Measurements from ENCODE around the gene OR5AC2.

OR5AC2 gene

GRCh38 chr3:98086873-98087272 is at the start of gene OR5AC2:
Gene OR5AC2 (plus strand): TSS chr3:98087173. CDS start chr3:98087173, 0 bp downstream.
- DNase-seq: no peak

- DNase-seq: no peak
These were observed 48.7 kb upstream of the OR5AC2 start for GRCh38 chr3:98038286-98038685.

DNA sequence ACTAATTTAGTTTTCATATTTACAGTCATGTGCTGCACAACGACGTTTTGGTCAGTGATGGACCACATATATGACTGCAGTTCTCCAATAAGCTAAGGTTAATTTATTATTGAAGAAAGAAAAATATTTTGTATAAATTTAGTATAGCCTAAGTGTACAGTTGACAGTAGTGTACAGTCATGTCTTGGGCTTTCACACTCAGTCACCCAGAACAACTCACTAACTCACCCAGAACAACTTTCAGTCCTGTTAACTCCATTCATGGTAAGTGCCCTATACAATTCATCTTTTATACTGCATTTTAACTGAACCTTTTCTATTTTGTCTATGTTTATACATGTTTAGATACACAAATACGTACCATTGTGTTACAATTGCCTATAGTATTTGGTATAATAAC is 48.1 kb upstream of the OR5AC2 start:
- no peak for DNase-seq

GRCh38 chr3:98039322-98040024 is 47.5 kb upstream of the OR5AC2 start:
- no peak for DNase-seq

- no peak for DNase-seq
These were observed 45.6 kb upstream of the OR5AC2 start for GRCh38 chr3:98041350-98041749.

- DNase-seq: no peak
These were observed 38.4 kb upstream of the OR5AC2 start for GRCh38 chr3:98048586-98048985.

- DNase-seq: no peak
These were observed 37.7 kb upstream of the OR5AC2 start for GRCh38 chr3:98049271-98049670.

- no peak for DNase-seq
These were observed 30.9 kb upstream of the OR5AC2 start for GRCh38 chr3:98056035-98056434.

DNA sequence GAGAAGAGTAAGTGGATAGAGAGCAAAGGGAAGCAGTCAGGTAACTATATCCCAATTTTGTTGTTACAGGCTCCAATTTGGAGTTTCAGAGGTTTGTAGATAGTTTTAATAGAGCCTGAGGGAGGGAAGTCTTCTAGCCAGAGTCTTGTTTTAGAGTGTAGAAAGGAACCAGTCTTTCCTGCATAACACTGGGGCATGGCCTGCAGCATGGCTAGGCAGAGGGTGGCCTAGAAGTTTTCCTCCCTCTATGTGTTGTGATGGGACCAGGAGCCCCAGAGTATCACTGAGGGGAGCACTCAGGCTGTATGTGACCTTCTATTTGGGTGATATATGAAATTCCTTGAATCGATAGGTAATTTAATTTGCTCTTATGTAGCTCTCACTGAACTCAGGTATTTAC is 29.3 kb upstream of the OR5AC2 start:
- DNase-seq: no peak

GRCh38 chr3:98058244-98058960 is 28.6 kb upstream of the OR5AC2 start:
- DNase-seq: no peak

- no peak for DNase-seq
These were observed 18.1 kb upstream of the OR5AC2 start for GRCh38 chr3:98068824-98069223.

GRCh38 chr3:98070840-98071239 is 16.1 kb upstream of the OR5AC2 start:
- no peak for DNase-seq

DNA sequence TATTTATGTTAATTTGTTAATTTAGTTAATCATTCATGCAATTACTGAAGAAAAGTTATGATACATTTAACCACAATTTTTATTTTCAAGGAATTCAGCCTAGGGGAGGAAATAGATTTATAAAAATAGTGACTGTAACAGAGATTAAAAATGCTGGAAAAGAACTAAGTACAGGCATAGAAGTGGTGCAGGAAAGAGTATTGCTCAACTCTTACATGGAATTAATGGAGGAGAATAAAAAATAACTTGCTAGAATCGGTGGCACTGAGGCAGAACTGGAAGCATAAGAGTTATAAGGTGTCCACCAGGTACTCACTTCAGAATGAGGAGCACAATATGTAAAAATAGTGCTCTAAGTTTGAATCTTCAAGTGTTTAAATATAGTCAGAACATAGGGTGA is 13.5 kb upstream of the OR5AC2 start:
- no peak for DNase-seq

- no peak for DNase-seq
These were observed 8.9 kb downstream of the OR5AC2 start for GRCh38 chr3:98095882-98096281.

- no peak for DNase-seq
These were observed 12.9 kb downstream of the OR5AC2 start for GRCh38 chr3:98099848-98100247.

DNA sequence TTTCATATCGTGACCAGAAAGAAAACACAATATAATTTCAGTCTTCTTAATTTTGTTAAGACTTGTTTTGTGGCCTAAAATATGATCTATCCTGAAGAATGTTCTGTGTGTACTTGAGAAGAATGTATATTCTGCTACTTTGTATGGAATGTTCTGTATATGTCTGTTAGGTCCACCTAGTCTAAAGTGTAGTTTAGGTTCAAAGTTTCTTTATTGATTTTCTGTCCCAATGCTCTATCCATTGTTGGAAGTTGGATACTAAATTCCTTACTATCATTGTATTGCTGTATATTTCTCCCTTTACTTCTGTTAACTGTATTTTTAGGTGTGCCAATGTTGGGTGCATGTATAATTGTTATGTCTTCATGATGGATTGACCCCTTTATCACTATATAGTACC is 21.2 kb downstream of the OR5AC2 start:
- no peak for DNase-seq

GRCh38 chr3:98109807-98110549 is 23.0 kb downstream of the OR5AC2 start:
- DNase-seq: no peak

DNA sequence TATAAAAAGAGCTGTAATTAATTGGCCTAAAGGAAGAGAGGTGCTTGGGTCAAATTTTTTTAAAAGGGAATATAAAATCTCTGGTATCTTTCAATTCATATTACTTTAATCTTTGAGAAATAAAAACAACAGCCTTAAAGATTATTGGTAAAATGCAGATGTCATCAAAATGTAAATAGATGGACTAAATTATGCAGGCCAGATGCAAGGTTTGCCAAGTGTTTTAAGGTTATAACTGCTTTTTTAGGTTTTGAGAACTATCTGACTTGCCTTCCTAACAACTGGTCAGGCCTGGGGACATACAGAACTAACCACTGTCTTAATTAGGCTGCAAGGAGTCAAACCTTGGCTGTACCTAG is 23.6 kb downstream of the OR5AC2 start:
- no peak for DNase-seq

- DNase-seq: no peak
These were observed 27.3 kb downstream of the OR5AC2 start for GRCh38 chr3:98114264-98114663.

GRCh38 chr3:98115717-98116116 is 28.7 kb downstream of the OR5AC2 start:
- no peak for DNase-seq

DNA sequence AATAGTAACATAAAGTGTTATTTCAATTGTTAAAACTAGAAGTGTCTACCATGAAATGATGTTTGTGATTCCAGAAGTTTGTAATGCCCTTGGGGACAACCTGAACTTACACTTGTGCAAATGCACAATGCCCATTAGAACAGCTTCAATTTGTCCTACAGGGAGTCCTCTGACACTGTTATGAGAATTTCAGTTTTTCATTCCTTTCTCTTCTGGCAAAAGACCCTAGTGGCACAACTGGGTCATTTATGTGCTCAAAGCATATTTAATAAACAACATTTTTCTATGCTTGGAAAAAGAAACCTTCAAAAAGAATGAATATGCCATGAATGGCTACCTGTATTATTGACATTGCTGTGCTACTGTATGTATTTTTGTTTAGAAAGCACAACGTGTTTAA is 43.4 kb downstream of the OR5AC2 start, which contains the start of gene OR5H1:
Gene OR5H1 (plus strand): TSS at position 301 of the 400 bp plus-strand sequence. CDS start 1,977 bp downstream, outside the sequence.
- no peak for DNase-seq

DNA sequence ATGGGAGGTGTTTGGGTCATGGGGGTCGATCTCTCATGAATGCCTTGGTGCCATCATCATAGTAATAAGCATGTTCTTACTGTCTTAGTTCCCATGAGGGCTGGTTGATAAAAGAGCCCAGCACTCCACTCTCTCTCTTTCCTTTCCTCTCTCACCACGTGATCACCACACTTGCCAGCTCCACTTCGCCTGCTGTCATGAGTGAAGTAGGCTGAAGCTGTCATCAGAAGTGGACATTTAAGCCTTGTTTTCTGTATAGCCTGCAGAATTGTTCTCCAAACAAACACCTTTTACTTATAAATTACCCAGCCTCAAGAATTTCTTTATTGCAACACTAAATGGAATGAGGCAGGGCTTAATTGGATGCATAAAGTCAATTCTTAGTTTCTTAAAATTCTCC is 49.7 kb downstream of the OR5AC2 start:
- DNase-seq: no peak

Data from cortex of kidney (tissue), 1 donor.